DND-41 (cell line): Measurements from ENCODE around the gene PGAM2.

Experiments
- CTCF ChIP-seq: IDR thresholded peaks from 2 replicates; pipeline ENCODE4 v1.5.1; 2012; ENCODE audit warnings: borderline replicate concordance, low read length, moderate library complexity, mild to moderate bottlenecking; ENCODE audit not compliant: poor library complexity, severe bottlenecking; ENCODE audit errors: extremely low read depth
- EZH2 ChIP-seq: IDR thresholded peaks from 3 replicates; pipeline ENCODE4 v1.6.1; 2012; ENCODE audit warnings: borderline replicate concordance, low read depth, mild to moderate bottlenecking, moderate library complexity, low read length, inconsistent platforms; ENCODE audit not compliant: severe bottlenecking

- TF ChIP-seq EZH2 (no peak), CTCF (peak; percentile 66)
These were observed 20.2 kb upstream of the PGAM2 start for GRCh38 chr7:44085546-44085945.
